Adipose tissue (tissue), 3 donors: ENCODE measurements around the gene C1QC. TPM values are rescaled to one million over a fixed set of nuclear protein-coding genes. Genes with fewer than 3 reads are reported as not detected.
"Not testable (repeated sequence)": the region's sequence is repeated elsewhere in the genome, so short reads cannot be mapped to it uniquely, and the experiment has no call there.

Experiments
- H3K27ac ChIP-seq: one replicate; pipeline ENCODE4 v1.5.1; 2013; ENCODE audit warnings: low read depth, low read length
- WGBS, 3 donors: extraction: QIAGEN DNeasy Blood & Tissue Kit; methylation state at CpG; one replicate each; pipeline ENCODE4 v1.1.7; 2013; 5-methylcytosine and 5-hydroxymethylcytosine counted together
- polyA plus RNA-seq, 3 donors: library from polyadenylated mRNA; stranded (reverse); fragments of 200-250 nt; gene quantifications; one replicate each; pipeline ENCODE4 v1.2.3, GENCODE V29; 2013
- donor health status: healthy with polysubstance abuse.
- donor health status: Bipolar disorder and iron deficiency.
- donor health status: healthy.

C1QC gene
- polyA plus RNA-seq, 3 donors, result 46.8 to 176 (median 138) TPM

- H3K27ac ChIP-seq, result no peak overlapping the region
- 53 to 64% (median 54%) methylated on average over 12 of the region's 12 CpGs for WGBS, 3 donors
Measured at GRCh38 chr1:22670352-22670975, 27.0 kb downstream of the C1QC start.

- 83 to 90% (median 88%) methylated on average over 4 of the region's 4 CpGs for WGBS, 3 donors
- no peak overlapping the region for H3K27ac ChIP-seq
Measured at GRCh38 chr1:22671999-22672398, 28.6 kb downstream of the C1QC start.

GRCh38 chr1:22673486-22674409 lies 30.3 kb downstream of the C1QC start:
- WGBS, 3 donors, result 13 to 16% (median 16%) methylated on average over 16 to 17 of the region's 17 CpGs
- no peak overlapping the region for H3K27ac ChIP-seq

GRCh38 chr1:22674410-22674749 lies 30.9 kb downstream of the C1QC start:
- no peak overlapping the region for H3K27ac ChIP-seq
- WGBS, 3 donors, result 42 to 50% (median 43%) methylated on average over 1 of the region's 1 CpG

GRCh38 chr1:22676151-22676550 lies 32.7 kb downstream of the C1QC start:
- not testable (repeated sequence) for H3K27ac ChIP-seq
- WGBS, 3 donors, result 73 to 85% (median 84%) methylated on average over 15 of the region's 15 CpGs

- 37 to 81% (median 73%) methylated on average over 37 of the region's 37 CpGs for WGBS, 3 donors
Measured at GRCh38 chr1:22676916-22677583, 33.6 kb downstream of the C1QC start.

GRCh38 chr1:22677931-22678896 lies 34.8 kb downstream of the C1QC start:
- no peak overlapping the region for H3K27ac ChIP-seq
- 75 to 84% (median 81%) methylated on average over 13 of the region's 13 CpGs for WGBS, 3 donors

More at GRCh38 chr1:22676916-22677583, 33.6 kb downstream of the C1QC start:
- H3K27ac ChIP-seq, result no peak overlapping the region

GRCh38 chr1:22680726-22681125 lies 37.3 kb downstream of the C1QC start:
- 62 to 75% (median 72%) methylated on average over 9 of the region's 9 CpGs for WGBS, 3 donors
- H3K27ac ChIP-seq, result no peak overlapping the region

- no peak overlapping the region for H3K27ac ChIP-seq
- 76 to 82% (median 81%) methylated on average over 15 of the region's 15 CpGs for WGBS, 3 donors
Measured at GRCh38 chr1:22681556-22682276, 38.3 kb downstream of the C1QC start.

GRCh38 chr1:22683547-22683946 lies 40.1 kb downstream of the C1QC start:
- H3K27ac ChIP-seq, result no peak overlapping the region
- 78 to 79% (median 78%) methylated on average over 1 of the region's 1 CpG for WGBS, 3 donors

- no peak overlapping the region for H3K27ac ChIP-seq
- 46 to 64% (median 59%) methylated on average over 9 to 10 of the region's 10 CpGs for WGBS, 3 donors
Measured at GRCh38 chr1:22685591-22686059, 42.2 kb downstream of the C1QC start.

GRCh38 chr1:22687191-22687590 lies 43.8 kb downstream of the C1QC start:
- H3K27ac ChIP-seq, result no peak overlapping the region
- WGBS, 3 donors, result 74 to 89% (median 85%) methylated on average over 2 of the region's 2 CpGs

- H3K27ac ChIP-seq, result no peak overlapping the region
Measured at GRCh38 chr1:22688466-22688865, 45.0 kb downstream of the C1QC start.

GRCh38 chr1:22689505-22689904 lies 46.1 kb downstream of the C1QC start:
- 52 to 75% (median 70%) methylated on average over 11 of the region's 11 CpGs for WGBS, 3 donors
- H3K27ac ChIP-seq, result no peak overlapping the region

- H3K27ac ChIP-seq, result no peak overlapping the region
- WGBS, 3 donors, result 69 to 82% (median 77%) methylated on average over 13 of the region's 13 CpGs
Measured at GRCh38 chr1:22691031-22691753, 47.8 kb downstream of the C1QC start.

- 91 to 94% (median 91%) methylated on average over 5 of the region's 5 CpGs for WGBS, 3 donors
Measured at GRCh38 chr1:22694172-22694571, 50.7 kb downstream of the C1QC start.

GRCh38 chr1:22696610-22697009 lies 53.2 kb downstream of the C1QC start:
- no peak overlapping the region for H3K27ac ChIP-seq
- 72 to 89% (median 82%) methylated on average over 3 of the region's 3 CpGs for WGBS, 3 donors

More at GRCh38 chr1:22694172-22694571, 50.7 kb downstream of the C1QC start:
- H3K27ac ChIP-seq, result no peak overlapping the region
